RWPE2 (cell line): Measurements from ENCODE around the gene ZDHHC8.

Source experiments
- ATAC-seq: fragments of 200-7000 bp; cut with Tn5 transposase; 3 replicates; pipeline ENCODE4 v1.9.1; 2021; ENCODE audit warnings: low read depth
- DNase-seq: peaks from one replicate; pipeline ENCODE4 v3.0.0-alpha.2; 2020; ENCODE audit warnings: low spot score
- H3K27ac ChIP-seq: fragments of 450-650 bp; 2 replicates; pipeline ENCODE4 v1.5.1; 2017; ENCODE audit warnings: mild to moderate bottlenecking; ENCODE audit not compliant: poor library complexity, severe bottlenecking
- H3K27me3 ChIP-seq: fragments of 250-450 bp; sonication (Bioruptor Pico); 2 replicates; pipeline ENCODE4 v1.5.1; 2021; ENCODE audit warnings: mild to moderate bottlenecking, moderate library complexity; ENCODE audit not compliant: insufficient read depth, poor library complexity, severe bottlenecking
- H3K36me3 ChIP-seq: fragments of 250-450 bp; sonication (Bioruptor Pico); 2 replicates; pipeline ENCODE4 v1.5.1; 2020; ENCODE audit warnings: low read depth, mild to moderate bottlenecking, moderate library complexity
- H3K4me1 ChIP-seq: fragments of 250-450 bp; sonication (Bioruptor Pico); 2 replicates; pipeline ENCODE4 v1.5.1; 2021; ENCODE audit warnings: mild to moderate bottlenecking, moderate library complexity; ENCODE audit not compliant: insufficient read depth, poor library complexity, severe bottlenecking
- H3K4me3 ChIP-seq: fragments of 250-450 bp; sonication (Bioruptor Pico); 2 replicates; pipeline ENCODE4 v1.5.1; 2021; ENCODE audit warnings: mild to moderate bottlenecking, moderate library complexity; ENCODE audit not compliant: severe bottlenecking
- H3K9me3 ChIP-seq: fragments of 250-450 bp; sonication (Bioruptor Pico); 2 replicates; pipeline ENCODE4 v1.5.1; 2021; ENCODE audit warnings: mild to moderate bottlenecking, moderate library complexity; ENCODE audit not compliant: severe bottlenecking
- TF ChIP-seq, protein P1 (sequence below): fragments of 450-650 bp; IDR thresholded peaks from one replicate; pipeline ENCODE4 v1.5.1; 2017; ENCODE audit warnings: mild to moderate bottlenecking, moderate library complexity; ENCODE audit not compliant: poor library complexity, severe bottlenecking

The ZDHHC8 gene

DNA sequence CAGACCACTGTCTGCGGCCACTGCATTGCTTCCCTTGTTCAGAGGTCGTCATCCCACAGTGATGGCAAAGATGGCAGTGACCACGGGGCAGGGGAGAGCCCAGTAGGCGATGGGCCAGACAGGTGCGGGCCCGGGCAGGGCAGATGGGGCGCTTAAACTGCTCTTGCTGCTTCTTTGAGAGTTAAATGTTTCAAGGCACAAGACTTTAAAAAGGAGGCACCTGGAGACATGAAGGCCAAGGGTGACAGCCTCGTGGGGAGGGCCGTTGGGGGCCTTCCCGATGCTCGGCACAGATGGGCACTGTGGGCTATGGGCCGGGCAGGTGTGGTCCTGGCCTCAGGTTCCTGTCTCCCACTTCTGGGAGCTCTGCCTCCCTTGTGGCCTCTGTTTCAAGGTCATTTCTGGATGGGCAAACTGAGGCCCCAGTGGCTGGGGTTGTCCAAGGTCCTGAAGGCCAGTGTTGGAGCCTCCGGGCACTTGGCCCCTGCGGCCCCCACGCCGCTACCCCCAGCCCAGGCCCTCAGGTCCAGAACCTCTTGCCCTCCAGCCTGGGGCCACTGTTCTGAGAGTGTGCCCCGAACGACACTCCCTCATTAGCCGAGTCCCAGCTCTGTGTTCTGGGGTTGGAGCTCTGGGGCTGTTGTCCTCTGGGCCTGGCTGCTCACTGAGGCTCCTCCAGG lies 36.2 kb downstream of the ZDHHC8 start:
- ATAC-seq = no peak
- TF ChIP-seq, protein P1, sequence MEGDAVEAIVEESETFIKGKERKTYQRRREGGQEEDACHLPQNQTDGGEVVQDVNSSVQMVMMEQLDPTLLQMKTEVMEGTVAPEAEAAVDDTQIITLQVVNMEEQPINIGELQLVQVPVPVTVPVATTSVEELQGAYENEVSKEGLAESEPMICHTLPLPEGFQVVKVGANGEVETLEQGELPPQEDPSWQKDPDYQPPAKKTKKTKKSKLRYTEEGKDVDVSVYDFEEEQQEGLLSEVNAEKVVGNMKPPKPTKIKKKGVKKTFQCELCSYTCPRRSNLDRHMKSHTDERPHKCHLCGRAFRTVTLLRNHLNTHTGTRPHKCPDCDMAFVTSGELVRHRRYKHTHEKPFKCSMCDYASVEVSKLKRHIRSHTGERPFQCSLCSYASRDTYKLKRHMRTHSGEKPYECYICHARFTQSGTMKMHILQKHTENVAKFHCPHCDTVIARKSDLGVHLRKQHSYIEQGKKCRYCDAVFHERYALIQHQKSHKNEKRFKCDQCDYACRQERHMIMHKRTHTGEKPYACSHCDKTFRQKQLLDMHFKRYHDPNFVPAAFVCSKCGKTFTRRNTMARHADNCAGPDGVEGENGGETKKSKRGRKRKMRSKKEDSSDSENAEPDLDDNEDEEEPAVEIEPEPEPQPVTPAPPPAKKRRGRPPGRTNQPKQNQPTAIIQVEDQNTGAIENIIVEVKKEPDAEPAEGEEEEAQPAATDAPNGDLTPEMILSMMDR = no peak
- H3K27ac ChIP-seq = no peak overlapping the region
- H3K4me1 ChIP-seq = no peaks in the 10 kb centered on the region
- no peak overlapping the region for H3K4me3 ChIP-seq
- no peak for DNase-seq
- peaks cover 4% of the 10 kb centered on the region for H3K9me3 ChIP-seq
- H3K36me3 ChIP-seq = no peaks in the 10 kb centered on the region
- no peaks in the 10 kb centered on the region for H3K27me3 ChIP-seq

DNA sequence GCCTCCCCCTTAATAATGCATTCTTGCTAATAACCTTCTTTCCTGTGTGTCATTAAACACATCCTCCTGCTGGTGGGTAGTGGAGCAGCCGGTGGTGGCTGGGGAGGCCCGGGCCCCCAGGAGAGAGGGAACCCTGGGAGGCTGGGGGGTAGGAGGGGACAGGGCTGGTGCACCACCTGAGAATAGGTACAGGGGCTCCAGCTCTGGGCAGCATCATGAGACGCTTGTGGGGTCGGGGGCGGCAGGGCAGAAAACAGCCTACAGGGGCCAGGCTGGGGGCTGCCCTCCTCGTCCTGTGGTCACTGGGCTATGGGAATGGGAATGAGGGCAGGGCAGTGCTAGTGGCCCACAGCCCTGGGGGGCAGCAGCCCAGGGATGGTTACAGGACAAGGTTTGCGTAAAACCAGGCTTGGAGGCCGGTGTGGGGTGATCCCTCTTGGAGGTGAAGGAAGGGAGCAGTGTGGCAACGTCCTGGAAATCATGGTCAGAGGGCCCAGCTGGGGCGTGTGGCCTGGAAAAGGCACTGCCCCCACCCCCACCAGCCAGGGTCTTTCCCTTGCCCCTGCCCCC lies 37.7 kb downstream of the ZDHHC8 start:
- H3K27ac ChIP-seq = no peak overlapping the region
- H3K27me3 ChIP-seq = no peaks in the 10 kb centered on the region
- TF ChIP-seq, protein P1 = no peak
- DNase-seq (no peak), ATAC-seq (no peak)
- peaks cover 4% of the 10 kb centered on the region for H3K9me3 ChIP-seq
- no peaks in the 10 kb centered on the region for H3K4me1 ChIP-seq
- no peak overlapping the region for H3K4me3 ChIP-seq
- no peaks in the 10 kb centered on the region for H3K36me3 ChIP-seq

DNA sequence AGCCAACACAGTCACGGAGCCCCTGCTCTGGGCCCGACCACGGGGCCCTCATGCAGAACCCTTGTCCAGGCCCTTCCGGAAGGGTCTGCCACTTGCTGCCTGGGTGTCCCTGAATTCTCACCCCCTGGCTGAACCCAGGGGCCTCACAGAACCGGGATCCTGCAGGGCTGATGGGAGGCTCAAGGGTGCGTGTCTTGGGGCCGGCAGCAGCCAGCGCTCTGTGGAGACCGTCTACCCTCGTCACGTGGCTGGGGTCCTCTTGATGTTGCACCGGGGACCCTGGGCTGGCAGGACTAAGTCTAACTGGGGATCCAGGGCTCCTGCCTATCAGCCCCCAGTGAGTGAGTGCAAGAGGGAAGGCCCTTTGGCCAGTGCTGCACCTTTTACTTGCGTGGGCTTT lies 38.6 kb downstream of the ZDHHC8 start:
- H3K4me1 ChIP-seq = no peaks in the 10 kb centered on the region
- no peak overlapping the region for H3K27ac ChIP-seq
- ATAC-seq = no peak
- no peaks in the 10 kb centered on the region for H3K36me3 ChIP-seq
- peaks cover 4% of the 10 kb centered on the region for H3K9me3 ChIP-seq
- no peak for DNase-seq
- no peaks in the 10 kb centered on the region for H3K27me3 ChIP-seq
- no peak overlapping the region for H3K4me3 ChIP-seq
- TF ChIP-seq, protein P1 = no peak

DNA sequence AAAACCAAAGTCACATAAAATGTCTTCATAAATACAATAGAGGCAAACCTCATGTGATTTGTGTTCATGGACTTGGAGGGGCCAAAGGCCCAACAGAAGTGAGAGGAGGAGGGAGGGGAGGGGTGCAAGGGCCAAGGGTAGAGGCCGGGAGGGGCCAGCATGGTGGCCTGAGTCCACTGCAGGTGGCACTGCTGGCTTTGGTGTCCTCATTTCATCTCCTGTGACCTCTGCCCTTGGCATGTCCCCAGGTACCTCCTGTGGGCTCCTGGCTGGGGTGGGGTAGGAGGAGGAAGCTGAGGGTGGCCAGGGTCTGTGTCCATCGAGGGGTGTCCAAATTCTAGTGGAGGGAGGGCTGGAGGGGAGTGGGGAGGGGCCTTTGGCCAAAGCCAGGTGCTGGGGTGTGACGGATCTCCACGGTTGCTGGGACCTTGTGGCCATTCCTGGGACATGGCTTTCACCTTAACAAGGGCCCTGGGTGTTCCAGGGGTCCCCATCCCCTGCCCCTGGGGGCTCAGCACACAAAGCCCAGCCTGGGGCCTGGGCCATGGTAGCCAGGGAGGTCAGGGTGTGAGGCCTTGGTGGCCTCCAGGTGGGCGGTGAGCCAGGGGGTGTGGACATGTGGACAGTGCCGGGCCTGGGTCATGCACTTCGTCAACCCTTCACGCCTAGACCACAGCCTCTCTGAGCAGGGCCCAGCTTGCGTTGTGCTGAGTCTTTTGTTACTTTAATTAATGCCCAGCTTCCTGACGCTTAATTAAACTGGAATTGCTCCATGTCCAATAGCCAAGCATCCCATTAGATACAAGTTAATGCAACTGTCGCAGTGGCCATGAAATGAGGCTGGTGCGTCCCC lies 39.9 kb downstream of the ZDHHC8 start:
- Histone ChIP-seq H3K4me3 (no peak overlapping the region), H3K9me3 (peaks cover 4% of the 10 kb centered on the region), H3K4me1 (no peaks in the 10 kb centered on the region), H3K27ac (no peak overlapping the region), H3K27me3 (no peaks in the 10 kb centered on the region), H3K36me3 (no peaks in the 10 kb centered on the region)
- ATAC-seq (no peak), DNase-seq (no peak)
- TF ChIP-seq, protein P1 = no peak
